ENCODE data around the gene IL17RE.

DNA sequence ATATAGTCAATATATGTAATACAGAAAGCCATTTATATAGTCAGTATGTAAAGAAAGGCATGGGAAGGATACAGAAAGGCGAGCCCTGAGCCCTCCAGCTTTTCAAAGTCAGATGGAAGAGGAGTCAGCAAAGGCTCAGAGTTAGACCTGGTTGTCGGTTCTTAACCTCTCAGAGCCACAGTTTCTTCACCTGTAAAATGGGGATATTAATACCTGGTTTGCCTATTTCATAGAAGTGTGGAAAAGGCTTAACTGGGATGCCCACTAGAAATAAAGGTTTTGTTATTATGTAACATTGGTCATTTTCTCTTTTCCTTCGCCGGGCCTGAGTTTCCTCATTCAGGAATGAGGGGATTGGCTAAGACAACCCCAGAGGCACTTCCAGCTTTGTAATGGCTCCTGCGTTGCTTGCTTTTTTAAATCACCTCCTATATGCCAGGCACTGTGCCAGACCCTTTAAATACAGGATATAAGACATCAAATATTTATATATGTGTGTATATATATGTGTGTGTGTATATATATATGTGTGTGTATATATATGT, 33.4 kb downstream of the IL17RE start:
- TF ChIP-seq, protein P1, sequence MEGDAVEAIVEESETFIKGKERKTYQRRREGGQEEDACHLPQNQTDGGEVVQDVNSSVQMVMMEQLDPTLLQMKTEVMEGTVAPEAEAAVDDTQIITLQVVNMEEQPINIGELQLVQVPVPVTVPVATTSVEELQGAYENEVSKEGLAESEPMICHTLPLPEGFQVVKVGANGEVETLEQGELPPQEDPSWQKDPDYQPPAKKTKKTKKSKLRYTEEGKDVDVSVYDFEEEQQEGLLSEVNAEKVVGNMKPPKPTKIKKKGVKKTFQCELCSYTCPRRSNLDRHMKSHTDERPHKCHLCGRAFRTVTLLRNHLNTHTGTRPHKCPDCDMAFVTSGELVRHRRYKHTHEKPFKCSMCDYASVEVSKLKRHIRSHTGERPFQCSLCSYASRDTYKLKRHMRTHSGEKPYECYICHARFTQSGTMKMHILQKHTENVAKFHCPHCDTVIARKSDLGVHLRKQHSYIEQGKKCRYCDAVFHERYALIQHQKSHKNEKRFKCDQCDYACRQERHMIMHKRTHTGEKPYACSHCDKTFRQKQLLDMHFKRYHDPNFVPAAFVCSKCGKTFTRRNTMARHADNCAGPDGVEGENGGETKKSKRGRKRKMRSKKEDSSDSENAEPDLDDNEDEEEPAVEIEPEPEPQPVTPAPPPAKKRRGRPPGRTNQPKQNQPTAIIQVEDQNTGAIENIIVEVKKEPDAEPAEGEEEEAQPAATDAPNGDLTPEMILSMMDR (IDR thresholded peaks at IDR 0.05): no peak
- TF ChIP-seq POLR2AphosphoS5 (IDR thresholded peaks at IDR 0.05) (no peak), POLR2A (IDR thresholded peaks at IDR 0.05) (no peak), EP300 (IDR thresholded peaks at IDR 0.05) (no peak)
